Endothelial cell of umbilical vein (primary cell): ENCODE measurements around the gene PROZ. TPM values are rescaled to one million over a fixed set of nuclear protein-coding genes. Genes with fewer than 3 reads are reported as not detected.

Experiments
- BruUV-seq: library from RNA; stranded (reverse); fragments of 400-500 nt; replicated peaks from 2 replicates; lab custom pipeline; 2021; lab: Mats Ljungman, UMichigan
- CTCF ChIA-PET: fragments of 300-600, 350-600 bp; sonication (Branson Sonifier 250); formaldehyde crosslinking; loops from one replicate; lab custom pipeline; 2021; ENCODE audit warnings: antibody characterized with exemption, inconsistent platforms; lab: Charles Lee
- POLR2A ChIA-PET: fragments of 300-600, 350-600 bp; sonication (Branson Sonifier 250); formaldehyde crosslinking; loops from one replicate; lab custom pipeline; 2021; ENCODE audit warnings: antibody characterized with exemption, inconsistent platforms; lab: Charles Lee
- DNase-seq: peaks from one replicate; pipeline ENCODE4 v3.0.0-alpha.2; 2011; ENCODE audit warnings: low read depth, low spot score
- FAIRE-seq: peaks from 2 replicates; lab custom pipeline; 2011; peaks lifted over from hg19 to GRCh38; lab: Jason Lieb, UNC
- H2AFZ ChIP-seq: 2 replicates; pipeline ENCODE4 v1.6.0; 2012; ENCODE audit warnings: low read depth, low read length, control low read depth, inconsistent platforms
- H3K27ac ChIP-seq: 2 replicates; pipeline ENCODE4 v1.5.1; 2011; ENCODE audit warnings: low read depth, mild to moderate bottlenecking, control low read depth, low read length, moderate library complexity; ENCODE audit not compliant: insufficient read depth
- H3K27me3 ChIP-seq, 2 experiments: 2 replicates each; pipeline versions ENCODE4 v1.6.0 to v1.6.1; 2011; ENCODE audit warnings: low read length in 2 of 2, mixed read lengths in 1 of 2; ENCODE audit not compliant: control insufficient read depth in 2 of 2, insufficient read depth in 2 of 2
- H3K36me3 ChIP-seq, 2 experiments: 2 replicates in 1 of 2; 3 replicates in 1 of 2; pipeline ENCODE4 v1.5.1; 2011; ENCODE audit warnings: low read length in 2 of 2, mild to moderate bottlenecking in 1 of 2, moderate library complexity in 1 of 2; ENCODE audit not compliant: control insufficient read depth in 2 of 2, insufficient read depth in 2 of 2; ENCODE audit errors: extremely low read depth in 1 of 2
- H3K4me1 ChIP-seq: 3 replicates; pipeline ENCODE4 v1.5.1; 2011; ENCODE audit warnings: mild to moderate bottlenecking, low read length; ENCODE audit not compliant: control insufficient read depth, insufficient read depth; ENCODE audit errors: extremely low read depth
- H3K4me2 ChIP-seq: 2 replicates; pipeline ENCODE4 v1.6.1; 2011; ENCODE audit warnings: low read length, control low read depth, mixed read lengths; ENCODE audit not compliant: insufficient read depth
- H3K4me3 ChIP-seq, 3 experiments: fragments of 200-600 bp in 1 of 3; sonication (generic), shearing (Covaris generic) in 1 of 3; replicated peaks in 1 of 3; 2 replicates each; pipeline ENCODE4 v1.5.1; 2011 to 2016; ENCODE audit warnings: control low read depth in 3 of 3, low read length in 3 of 3, mild to moderate bottlenecking in 2 of 3, inconsistent platforms in 1 of 3, low read depth in 1 of 3, moderate library complexity in 1 of 3; ENCODE audit not compliant: insufficient read depth in 1 of 3
- H3K79me2 ChIP-seq: 2 replicates; pipeline ENCODE4 v1.6.0; 2012; ENCODE audit warnings: low read length, inconsistent platforms; ENCODE audit not compliant: control insufficient read depth, insufficient read depth
- H3K9ac ChIP-seq: replicated peaks from 2 replicates; pipeline ENCODE3; 2011; ENCODE audit warnings: low read length, control low read depth; ENCODE audit not compliant: insufficient read depth; ENCODE audit errors: extremely low read depth
- H3K9me1 ChIP-seq: replicated peaks from 3 replicates; pipeline ENCODE4 v1.6.0; 2011; ENCODE audit warnings: mild to moderate bottlenecking, low read length; ENCODE audit not compliant: control insufficient read depth, insufficient read depth; ENCODE audit errors: extremely low read depth
- H3K9me3 ChIP-seq: replicated peaks from 2 replicates; pipeline ENCODE4 v1.5.1; 2012; ENCODE audit warnings: low read length, inconsistent platforms; ENCODE audit not compliant: control insufficient read depth, insufficient read depth
- H4K20me1 ChIP-seq: replicated peaks from 2 replicates; pipeline ENCODE3; 2011; ENCODE audit warnings: mild to moderate bottlenecking, low read length; ENCODE audit not compliant: control insufficient read depth, insufficient read depth; ENCODE audit errors: extremely low read depth
- EZH2 ChIP-seq: IDR thresholded peaks from 2 replicates; pipeline ENCODE4 v1.6.1; 2012; ENCODE audit warnings: borderline replicate concordance, low read depth, mild to moderate bottlenecking, moderate library complexity, low read length, inconsistent platforms; ENCODE audit not compliant: severe bottlenecking
- FOS ChIP-seq: IDR thresholded peaks from 2 replicates; pipeline ENCODE4 v1.6.1; 2011; ENCODE audit warnings: mild to moderate bottlenecking, low read length, moderate library complexity, borderline replicate concordance; ENCODE audit not compliant: insufficient read depth
- GATA2 ChIP-seq: IDR thresholded peaks from 2 replicates; pipeline ENCODE4 v1.7.0; 2011; ENCODE audit warnings: low read depth, mild to moderate bottlenecking, moderate library complexity, mixed read lengths, low read length; ENCODE audit not compliant: insufficient read length, insufficient read depth
- JUN ChIP-seq: IDR thresholded peaks from 2 replicates; pipeline ENCODE4 v1.6.1; 2011; ENCODE audit warnings: borderline replicate concordance, low read depth; ENCODE audit not compliant: insufficient read length, insufficient read depth
- MYC ChIP-seq: IDR thresholded peaks from one replicate; pipeline ENCODE4 v1.6.1; 2011; ENCODE audit warnings: mild to moderate bottlenecking, low read depth, low read length
- dilution Hi-C: fragments of 300-500 bp; cut with MboI; formaldehyde crosslinking; loops from one replicate; pipeline ENCODE4 v1.15.0; 2019; ENCODE audit warnings: low sequenced_read_pairs; ENCODE audit not compliant: extremely low pct_ligation_motif_present
- intact Hi-C: fragments of 100-400 bp; cut with micrococcal nuclease; formaldehyde crosslinking; loops from one replicate; pipeline ENCODE4 v1.10.0; 2022
- polyA plus RNA-seq, 4 experiments: library from polyadenylated mRNA; depleted of rRNA in 3 of 4; stranded (reverse) in 3 of 4; unstranded in 1 of 4; fragments of >200 nt; gene quantifications; 2 replicates each; pipeline versions ENCODE4 v1.2.1 to v1.2.3, GENCODE V29; 2011 to 2012; ENCODE audit warnings: missing spikeins in 1 of 4
- total RNA-seq: library from RNA; stranded (reverse); gene quantifications from 2 replicates; pipeline ENCODE4 v1.2.3, GENCODE V29; 2021
- TF ChIP-seq, protein P1 (sequence below), 2 donors: IDR thresholded peaks; 1 replicate in 1 of 2; 2 replicates in 1 of 2; pipeline ENCODE4 v1.5.1; 2011; ENCODE audit warnings: low read length in 2 of 2, mild to moderate bottlenecking in 2 of 2, moderate library complexity in 2 of 2, control low read depth in 1 of 2, inconsistent platforms in 1 of 2, low read depth in 1 of 2; ENCODE audit not compliant: insufficient read depth in 1 of 2; ENCODE audit errors: extremely low read depth in 1 of 2
- TF ChIP-seq, protein P2 (sequence below): IDR thresholded peaks from 2 replicates; pipeline ENCODE4 v1.6.1; 2011; ENCODE audit not compliant: insufficient read depth, insufficient read length

PROZ gene
- total and polyA plus RNA-seq, 2 donors (not counting 3 experiments of a cell fraction or from before 2014, with no cell fraction given) = not detected

DNA sequence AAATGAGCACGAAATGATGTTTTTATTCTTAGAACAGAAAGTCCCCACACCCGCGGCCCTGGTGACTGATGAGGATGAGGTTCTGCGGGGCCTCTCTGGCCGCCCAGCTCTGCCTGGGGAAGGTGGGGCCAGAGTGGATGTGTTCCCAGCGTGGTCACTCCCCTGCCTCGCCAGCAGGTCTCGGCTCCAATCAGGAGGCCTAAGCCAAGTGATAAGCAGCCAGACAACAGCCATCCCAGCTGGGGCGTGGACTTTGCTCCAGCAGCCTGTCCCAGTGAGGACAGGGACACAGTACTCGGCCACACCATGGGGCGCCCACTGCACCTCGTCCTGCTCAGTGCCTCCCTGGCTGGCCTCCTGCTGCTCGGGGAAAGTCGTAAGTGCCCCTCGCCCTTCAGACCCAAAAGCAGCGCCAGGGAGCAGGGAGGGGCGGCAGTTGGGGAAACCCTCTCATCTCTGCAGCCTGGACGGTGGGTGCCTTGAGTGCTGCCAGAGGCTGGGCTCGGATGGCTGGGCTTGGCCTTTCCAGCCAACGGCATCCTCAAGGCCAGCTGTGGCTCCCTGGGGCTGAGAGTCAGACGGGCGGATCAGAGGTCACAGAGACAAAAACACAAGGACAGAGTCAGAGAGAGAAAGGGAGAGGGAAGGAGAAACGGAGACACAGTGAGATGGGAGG is 35.8 kb upstream of the PROZ start, which contains the start of gene F10:
TSS of gene F10 (plus strand) at position 250 of the 676 bp plus-strand sequence. CDS start at position 307, 57 bp downstream.
- Histone ChIP-seq H3K4me3 (no peak within 1 kb of the TSS), H3K27ac (no peak within 1 kb of the TSS), H3K27me3 (no peaks in the 10 kb centered on the region), H3K79me2 (no peaks in the 10 kb centered on the region), H3K9ac (no peak within 1 kb of the TSS), H2AFZ (no peak within 1 kb of the TSS), H3K4me2 (no peak within 1 kb of the TSS), H4K20me1 (no peaks in the 10 kb centered on the region), H3K9me3 (no peaks in the 10 kb centered on the region), H3K9me1 (no peaks in the 10 kb centered on the region), H3K4me1 (no peaks in the 10 kb centered on the region), H3K36me3 (no peaks in the 10 kb centered on the region)
- FAIRE-seq (no peak), DNase-seq (no peak)
- dilution Hi-C loops (no loop called here), intact Hi-C loops (no loop called here)
- TF ChIP-seq JUN (no peak), MYC (no peak), FOS (no peak), EZH2 (no peak), GATA2 (no peak)
- TF ChIP-seq, protein P1, sequence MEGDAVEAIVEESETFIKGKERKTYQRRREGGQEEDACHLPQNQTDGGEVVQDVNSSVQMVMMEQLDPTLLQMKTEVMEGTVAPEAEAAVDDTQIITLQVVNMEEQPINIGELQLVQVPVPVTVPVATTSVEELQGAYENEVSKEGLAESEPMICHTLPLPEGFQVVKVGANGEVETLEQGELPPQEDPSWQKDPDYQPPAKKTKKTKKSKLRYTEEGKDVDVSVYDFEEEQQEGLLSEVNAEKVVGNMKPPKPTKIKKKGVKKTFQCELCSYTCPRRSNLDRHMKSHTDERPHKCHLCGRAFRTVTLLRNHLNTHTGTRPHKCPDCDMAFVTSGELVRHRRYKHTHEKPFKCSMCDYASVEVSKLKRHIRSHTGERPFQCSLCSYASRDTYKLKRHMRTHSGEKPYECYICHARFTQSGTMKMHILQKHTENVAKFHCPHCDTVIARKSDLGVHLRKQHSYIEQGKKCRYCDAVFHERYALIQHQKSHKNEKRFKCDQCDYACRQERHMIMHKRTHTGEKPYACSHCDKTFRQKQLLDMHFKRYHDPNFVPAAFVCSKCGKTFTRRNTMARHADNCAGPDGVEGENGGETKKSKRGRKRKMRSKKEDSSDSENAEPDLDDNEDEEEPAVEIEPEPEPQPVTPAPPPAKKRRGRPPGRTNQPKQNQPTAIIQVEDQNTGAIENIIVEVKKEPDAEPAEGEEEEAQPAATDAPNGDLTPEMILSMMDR (IDR thresholded peaks at IDR 0.05; ENCODE audit: extremely low read depth in 1 of 2, insufficient read depth in 1 of 2, low read depth in 1 of 2, low read length in 2 of 2) = no peak
- TF ChIP-seq, protein P2, sequence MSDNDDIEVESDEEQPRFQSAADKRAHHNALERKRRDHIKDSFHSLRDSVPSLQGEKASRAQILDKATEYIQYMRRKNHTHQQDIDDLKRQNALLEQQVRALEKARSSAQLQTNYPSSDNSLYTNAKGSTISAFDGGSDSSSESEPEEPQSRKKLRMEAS = no peak
- ChIA-PET CTCF (no interaction called here), POLR2A (no interaction called here)
- BruUV-seq = no TSS peak
